Measurements from ENCODE around the gene OR10A5.

The OR10A5 gene

GRCh38 chr11:6828103-6828502, 17.4 kb upstream of the OR10A5 start:
- no peak overlapping the region for H3K4me2 ChIP-seq (ENCODE audit: low read length)
- no peaks in the 10 kb centered on the region for H3K9me3 ChIP-seq (ENCODE audit: low read length)
- H3K4me3 ChIP-seq (ENCODE audit: low read depth, low read length, poor library complexity, severe bottlenecking) = no peak overlapping the region
- H2AFZ ChIP-seq (ENCODE audit: low read length) = no peak overlapping the region
- no peaks in the 10 kb centered on the region for H3K36me3 ChIP-seq (ENCODE audit: insufficient read depth, low read length)
- H3K9ac ChIP-seq (ENCODE audit: low read length) = no peak overlapping the region
- H3K27me3 ChIP-seq (ENCODE audit: insufficient read depth, low read length) = no peaks in the 10 kb centered on the region
- no peaks in the 10 kb centered on the region for H3K4me1 ChIP-seq (ENCODE audit: insufficient read depth, low read length, severe bottlenecking)
- no peaks in the 10 kb centered on the region for H4K20me1 ChIP-seq (ENCODE audit: insufficient read depth, low read length)
- H3K9me2 ChIP-seq (ENCODE audit: low read depth, low read length) = no peaks in the 10 kb centered on the region
- TF ChIP-seq EZH2 (IDR thresholded peaks at IDR 0.05; ENCODE audit: borderline replicate concordance, low read length) = no peak
- TF ChIP-seq, protein P1, sequence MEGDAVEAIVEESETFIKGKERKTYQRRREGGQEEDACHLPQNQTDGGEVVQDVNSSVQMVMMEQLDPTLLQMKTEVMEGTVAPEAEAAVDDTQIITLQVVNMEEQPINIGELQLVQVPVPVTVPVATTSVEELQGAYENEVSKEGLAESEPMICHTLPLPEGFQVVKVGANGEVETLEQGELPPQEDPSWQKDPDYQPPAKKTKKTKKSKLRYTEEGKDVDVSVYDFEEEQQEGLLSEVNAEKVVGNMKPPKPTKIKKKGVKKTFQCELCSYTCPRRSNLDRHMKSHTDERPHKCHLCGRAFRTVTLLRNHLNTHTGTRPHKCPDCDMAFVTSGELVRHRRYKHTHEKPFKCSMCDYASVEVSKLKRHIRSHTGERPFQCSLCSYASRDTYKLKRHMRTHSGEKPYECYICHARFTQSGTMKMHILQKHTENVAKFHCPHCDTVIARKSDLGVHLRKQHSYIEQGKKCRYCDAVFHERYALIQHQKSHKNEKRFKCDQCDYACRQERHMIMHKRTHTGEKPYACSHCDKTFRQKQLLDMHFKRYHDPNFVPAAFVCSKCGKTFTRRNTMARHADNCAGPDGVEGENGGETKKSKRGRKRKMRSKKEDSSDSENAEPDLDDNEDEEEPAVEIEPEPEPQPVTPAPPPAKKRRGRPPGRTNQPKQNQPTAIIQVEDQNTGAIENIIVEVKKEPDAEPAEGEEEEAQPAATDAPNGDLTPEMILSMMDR (IDR thresholded peaks at IDR 0.05; ENCODE audit: low read length) = no peak
- no peaks in the 10 kb centered on the region for H3F3A ChIP-seq (ENCODE audit: insufficient read depth, low read length)
- no peak overlapping the region for H3K27ac ChIP-seq (ENCODE audit: low read depth, low read length, poor library complexity, severe bottlenecking)
- H3K79me2 ChIP-seq (ENCODE audit: insufficient read depth, low read length) = no peaks in the 10 kb centered on the region

DNA sequence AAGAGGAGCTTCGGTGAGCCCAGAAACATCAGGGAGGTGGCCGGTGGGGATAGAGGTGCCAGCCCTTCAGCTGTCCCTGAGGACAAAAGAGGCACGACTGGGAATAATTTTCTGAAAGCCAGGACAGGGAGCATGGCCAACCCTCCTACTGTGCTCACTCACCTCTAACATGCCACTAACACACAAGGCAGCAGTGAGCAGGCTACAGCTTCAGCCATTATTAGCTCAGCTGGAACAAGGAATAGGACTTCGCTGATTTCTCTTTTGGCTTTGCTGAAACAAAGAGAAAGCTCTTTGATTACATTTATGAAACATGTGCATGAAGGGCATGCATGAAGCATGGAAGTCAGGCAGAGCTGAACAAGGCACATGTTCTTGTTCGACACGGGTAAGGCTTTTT, 12.1 kb upstream of the OR10A5 start:
- Histone ChIP-seq H3K27me3 (ENCODE audit: insufficient read depth, low read length) (no peaks in the 10 kb centered on the region), H3F3A (ENCODE audit: insufficient read depth, low read length) (no peaks in the 10 kb centered on the region), H3K27ac (ENCODE audit: low read depth, low read length, poor library complexity, severe bottlenecking) (no peak overlapping the region), H2AFZ (ENCODE audit: low read length) (no peak overlapping the region), H3K36me3 (ENCODE audit: insufficient read depth, low read length) (no peaks in the 10 kb centered on the region), H3K4me2 (ENCODE audit: low read length) (no peak overlapping the region), H3K9me2 (ENCODE audit: low read depth, low read length) (no peaks in the 10 kb centered on the region), H4K20me1 (ENCODE audit: insufficient read depth, low read length) (no peaks in the 10 kb centered on the region), H3K4me3 (ENCODE audit: low read depth, low read length, poor library complexity, severe bottlenecking) (no peak overlapping the region), H3K79me2 (ENCODE audit: insufficient read depth, low read length) (no peaks in the 10 kb centered on the region), H3K9ac (ENCODE audit: low read length) (no peak overlapping the region), H3K9me3 (ENCODE audit: low read length) (no peaks in the 10 kb centered on the region), H3K4me1 (ENCODE audit: insufficient read depth, low read length, severe bottlenecking) (no peaks in the 10 kb centered on the region)
- TF ChIP-seq, protein P1 (IDR thresholded peaks at IDR 0.05; ENCODE audit: low read length) = no peak
- no peak for TF ChIP-seq EZH2 (IDR thresholded peaks at IDR 0.05; ENCODE audit: borderline replicate concordance, low read length)

GRCh38 chr11:6834021-6834420, 11.5 kb upstream of the OR10A5 start:
- Histone ChIP-seq H3K4me2 (ENCODE audit: low read length) (no peak overlapping the region), H3F3A (ENCODE audit: insufficient read depth, low read length) (no peaks in the 10 kb centered on the region), H3K27me3 (ENCODE audit: insufficient read depth, low read length) (no peaks in the 10 kb centered on the region), H4K20me1 (ENCODE audit: insufficient read depth, low read length) (no peaks in the 10 kb centered on the region), H2AFZ (ENCODE audit: low read length) (no peak overlapping the region), H3K79me2 (ENCODE audit: insufficient read depth, low read length) (no peaks in the 10 kb centered on the region), H3K27ac (ENCODE audit: low read depth, low read length, poor library complexity, severe bottlenecking) (no peak overlapping the region), H3K9me3 (ENCODE audit: low read length) (no peaks in the 10 kb centered on the region), H3K9ac (ENCODE audit: low read length) (no peak overlapping the region), H3K4me1 (ENCODE audit: insufficient read depth, low read length, severe bottlenecking) (no peaks in the 10 kb centered on the region), H3K36me3 (ENCODE audit: insufficient read depth, low read length) (no peaks in the 10 kb centered on the region), H3K4me3 (ENCODE audit: low read depth, low read length, poor library complexity, severe bottlenecking) (no peak overlapping the region), H3K9me2 (ENCODE audit: low read depth, low read length) (no peaks in the 10 kb centered on the region)
- TF ChIP-seq, protein P1 (IDR thresholded peaks at IDR 0.05; ENCODE audit: low read length) = no peak
- TF ChIP-seq EZH2 (IDR thresholded peaks at IDR 0.05; ENCODE audit: borderline replicate concordance, low read length) = no peak
